VCaP (cell line): ENCODE data around the gene DCUN1D2.
"Not testable (repeated sequence)": the region's sequence is repeated elsewhere in the genome, so short reads cannot be mapped to it uniquely, and the experiment has no call there.

Experiments used
- H3K27ac ChIP-seq: fragments of 450-650 bp; 2 replicates; pipeline ENCODE4 v1.5.1; 2017
- CTCF ChIP-seq: fragments of 450-650 bp; conservative IDR thresholded peaks from 2 replicates; pipeline ENCODE4 v1.5.1; 2017; ENCODE audit warnings: mild to moderate bottlenecking, moderate library complexity

Gene DCUN1D2

DNA sequence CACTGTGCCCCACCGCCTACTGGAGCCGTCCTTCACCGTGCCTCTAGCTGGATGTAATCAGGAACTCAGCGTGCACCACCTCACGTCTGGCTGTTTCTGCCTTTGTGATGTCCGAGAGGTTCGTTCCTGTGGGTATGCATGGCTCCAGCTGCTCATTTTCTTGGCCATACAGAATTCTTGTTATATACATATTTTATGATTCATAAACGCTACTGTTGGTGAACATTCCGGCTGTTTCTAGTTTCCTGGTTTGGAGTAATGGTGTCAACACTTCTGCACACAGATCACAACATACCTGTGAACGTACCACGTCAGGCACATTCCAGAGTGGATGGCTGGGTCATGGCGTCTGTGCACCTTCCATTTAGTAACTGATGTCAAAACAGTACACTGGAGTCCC, 14.6 kb downstream of the DCUN1D2 start:
- no peak for TF ChIP-seq CTCF
- no peak overlapping the region for H3K27ac ChIP-seq

- no peak overlapping the region for H3K27ac ChIP-seq
- TF ChIP-seq CTCF: no peak
Observed at GRCh38 chr13:113475280-113475679, 15.2 kb downstream of the DCUN1D2 start.

GRCh38 chr13:113474179-113474578, 16.3 kb downstream of the DCUN1D2 start:
- TF ChIP-seq CTCF: no peak
- H3K27ac ChIP-seq: no peak overlapping the region

DNA sequence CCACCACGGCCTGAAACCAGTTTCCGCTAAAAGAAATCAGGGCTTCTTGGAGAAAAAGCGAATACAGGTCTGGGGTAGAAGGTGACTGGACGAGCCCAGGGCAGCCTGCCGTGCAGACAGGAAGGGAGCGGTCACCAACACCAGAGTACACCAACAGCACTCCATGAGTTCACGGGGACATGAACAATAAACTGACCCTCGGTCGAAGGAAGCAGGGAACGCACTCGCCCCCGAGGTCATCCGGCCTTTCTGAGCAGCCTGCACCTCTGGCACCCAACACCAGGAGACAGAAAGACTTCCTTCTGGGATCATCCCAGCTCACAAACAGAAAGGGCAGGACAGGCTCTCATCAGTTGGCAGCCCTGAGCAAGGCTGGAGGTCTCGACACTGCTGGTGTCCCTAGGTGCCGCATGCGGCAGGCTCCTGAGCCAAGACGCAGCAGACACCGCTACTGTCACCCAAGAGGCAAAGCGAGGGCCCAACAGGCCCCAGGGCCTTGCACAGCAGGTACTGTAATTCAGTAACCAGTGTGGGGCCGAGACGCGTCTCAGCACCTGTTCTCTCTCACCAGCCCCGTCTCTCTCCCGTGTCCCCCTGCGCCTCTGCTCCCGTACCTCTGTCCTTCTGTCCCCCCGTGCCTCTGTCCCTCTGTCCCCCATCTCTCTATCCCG, 18.0 kb downstream of the DCUN1D2 start:
- no peak for TF ChIP-seq CTCF
- no peak overlapping the region for H3K27ac ChIP-seq

DNA sequence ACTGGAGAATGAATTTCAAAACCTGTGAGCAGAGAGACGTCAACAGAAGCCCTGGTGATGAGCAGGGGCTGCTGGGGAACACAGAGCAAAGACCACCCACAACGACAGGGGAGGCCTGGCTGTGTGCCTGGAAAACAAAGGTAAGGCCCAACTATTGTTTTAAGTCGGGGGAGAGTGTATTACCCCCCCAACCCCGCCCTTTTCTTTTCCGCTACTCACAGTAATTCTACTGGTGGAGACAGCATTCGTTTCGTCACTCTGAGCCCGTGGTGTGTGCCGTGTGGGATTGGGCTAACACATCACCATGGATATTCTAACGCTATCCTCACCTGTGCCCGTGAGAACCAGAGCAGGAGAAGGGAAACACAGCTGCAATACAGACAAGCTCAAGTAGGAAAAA, 18.7 kb downstream of the DCUN1D2 start:
- no peak overlapping the region for H3K27ac ChIP-seq
- no peak for TF ChIP-seq CTCF

DNA sequence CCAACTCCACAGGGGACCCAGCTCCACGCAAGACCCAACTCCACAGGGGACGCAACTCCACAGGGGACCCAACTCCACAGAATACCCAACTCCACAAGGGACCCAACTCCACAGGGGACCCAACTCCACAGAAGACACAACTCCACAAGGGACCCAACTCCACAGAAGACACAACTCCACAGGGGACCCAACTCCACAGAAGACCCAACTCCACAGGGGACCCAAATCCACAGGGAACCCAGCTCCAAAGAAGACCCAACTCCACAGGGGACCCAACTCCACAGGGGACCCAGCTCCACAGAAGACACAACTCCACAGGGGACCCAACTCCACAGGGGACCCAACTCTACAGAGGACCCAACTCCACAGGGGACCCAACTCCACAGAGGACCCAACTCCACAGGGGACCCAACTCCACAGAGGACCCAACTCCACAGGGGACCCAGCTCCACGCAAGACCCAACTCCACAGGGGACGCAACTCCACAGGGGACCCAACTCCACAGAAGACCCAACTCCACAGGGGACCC, 19.8 kb downstream of the DCUN1D2 start:
- H3K27ac ChIP-seq: not testable (repeated sequence)

GRCh38 chr13:113470073-113470472, 20.4 kb downstream of the DCUN1D2 start:
- H3K27ac ChIP-seq: no peak overlapping the region
- no peak for TF ChIP-seq CTCF

- no peak overlapping the region for H3K27ac ChIP-seq
- no peak for TF ChIP-seq CTCF
Observed at GRCh38 chr13:113469582-113469981, 20.9 kb downstream of the DCUN1D2 start.
